Right lobe of liver (tissue), 4 donors: ENCODE measurements around the gene CAGE1.

Experiments used
- CTCF ChIP-seq, 4 donors: fragments of 200-600 bp in 3 of 4; fragments of 450-650 bp in 1 of 4; IDR thresholded peaks; one replicate each; pipeline versions ENCODE4 v1.5.1 to v1.8.0; 2016 to 2022; ENCODE audit warnings: antibody characterized with exemption in 4 of 4, mild to moderate bottlenecking in 2 of 4
- POLR2A ChIP-seq: fragments of 450-650 bp; IDR thresholded peaks from one replicate; pipeline ENCODE4 v1.6.1; 2017; ENCODE audit warnings: antibody characterized with exemption, mild to moderate bottlenecking
- donor health status: DM: no; HTN: no; CAD: no.
- donor health status: DM: no; HTN: no; CAD: no.
- donor health status: DM: no; HTN: yes; CAD: no.

DNA sequence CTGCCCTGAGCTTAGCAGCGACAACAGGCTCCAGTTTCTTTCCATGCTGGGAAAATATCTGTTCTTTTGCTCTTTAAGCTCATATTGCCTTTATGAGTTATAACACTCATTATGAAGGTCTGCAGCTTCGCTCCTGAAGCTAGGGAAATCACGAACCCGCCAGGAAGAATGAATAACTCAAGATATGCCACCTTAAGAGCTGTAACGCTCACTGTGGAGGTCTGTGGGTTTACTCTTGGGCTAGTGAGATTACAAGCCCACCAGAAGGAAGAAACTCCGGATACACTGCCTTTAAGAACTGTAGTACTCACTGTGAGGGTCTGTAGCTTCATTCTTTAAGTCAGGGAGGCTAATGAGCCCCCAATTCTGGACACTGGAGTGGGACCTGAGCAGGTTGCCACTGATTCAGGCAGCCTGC, 73.6 kb downstream of the CAGE1 start:
- TF ChIP-seq CTCF (IDR thresholded peaks at IDR 0.05): no peak
- no peak for TF ChIP-seq POLR2A
